Psoas muscle (tissue), 8 donors: Measurements from ENCODE around the gene PLA2G2E. TPM values are rescaled to one million over a fixed set of nuclear protein-coding genes. Genes with fewer than 3 reads are reported as not detected.

ENCODE experiments used
- ATAC-seq, 4 donors: fragments of 200-7000 bp; cut with Tn5 transposase; one replicate each; pipeline ENCODE4 v1.9.1; 2020; ENCODE audit warnings: moderate library complexity in 3 of 4, mild to moderate bottlenecking in 2 of 4
- DNase-seq, 2 donors: peaks; one replicate each; pipeline ENCODE4 v3.0.0-alpha.2; 2020
- H3K27ac ChIP-seq: fragments of 200-600 bp; one replicate; pipeline ENCODE4 v1.8.0; 2022
- H3K27me3 ChIP-seq, 3 donors: fragments of 200-600 bp in 1 of 3; one replicate each; pipeline versions ENCODE4 v1.6.1 to v1.8.0; 2013 to 2022; ENCODE audit warnings: low read length in 2 of 3, mild to moderate bottlenecking in 2 of 3, moderate library complexity in 1 of 3; ENCODE audit not compliant: insufficient read depth in 3 of 3
- H3K36me3 ChIP-seq, 2 donors: fragments of 200-600 bp in 1 of 2; one replicate each; pipeline versions ENCODE4 v1.6.1 to v1.8.0; 2013 to 2022; ENCODE audit warnings: low read depth in 1 of 2, mild to moderate bottlenecking in 1 of 2, moderate library complexity in 1 of 2; ENCODE audit not compliant: insufficient read depth in 1 of 2
- H3K4me1 ChIP-seq: fragments of 200-600 bp; one replicate; pipeline ENCODE4 v1.8.0; 2022
- H3K4me3 ChIP-seq: fragments of 200-600 bp; one replicate; pipeline ENCODE4 v1.8.0; 2022; ENCODE audit warnings: mild to moderate bottlenecking
- H3K9me3 ChIP-seq: fragments of 200-600 bp; one replicate; pipeline ENCODE4 v1.8.0; 2022
- CTCF ChIP-seq: fragments of 200-600 bp; IDR thresholded peaks from one replicate; pipeline ENCODE4 v1.8.0; 2022; ENCODE audit warnings: antibody characterized with exemption
- WGBS, 3 donors: extraction: QIAGEN DNeasy Blood & Tissue Kit; methylation state at CpG; one replicate each; pipeline versions ENCODE4 v1.1.6 to v1.1.7; 2013; 5-methylcytosine and 5-hydroxymethylcytosine counted together
- intact Hi-C, 2 donors: fragments of 100-400 bp; cut with DNase I; formaldehyde crosslinking; loops; one replicate each; pipeline versions ENCODE4 v1.11.0 to v1.14.2; 2022
- polyA plus RNA-seq, 3 donors: library from polyadenylated mRNA; stranded (reverse); fragments of 200-250 nt; gene quantifications; one replicate each; pipeline ENCODE4 v1.2.3, GENCODE V29; 2013
- total RNA-seq, 4 donors: library from RNA; stranded (reverse); fragmentation: NEBNext Ultra II Directional in 2 of 4; extraction: Animal tissue kit (Norgen Biotek cat#: 25700) in 2 of 4; gene quantifications; one replicate each; pipeline versions ENCODE4 v1.2.1 to v1.2.4, GENCODE V29; 2021 to 2023
- donor health status: healthy with polysubstance abuse.
- donor health status: DM: no; HTN: no; CAD: no; lungs with moderate emphysema.
- donor health status: Bipolar disorder and iron deficiency.
- donor health status: healthy.
- donor health status: DM: yes; HTN: yes; CAD: no.
- donor health status: DM: no; HTN: no; CAD: no.
- donor health status: DM: no; HTN: no; CAD: no.
- donor health status: DM: yes; HTN: yes; CAD: no.

PLA2G2E gene
- total and polyA plus RNA-seq, 7 donors = not detected

DNA sequence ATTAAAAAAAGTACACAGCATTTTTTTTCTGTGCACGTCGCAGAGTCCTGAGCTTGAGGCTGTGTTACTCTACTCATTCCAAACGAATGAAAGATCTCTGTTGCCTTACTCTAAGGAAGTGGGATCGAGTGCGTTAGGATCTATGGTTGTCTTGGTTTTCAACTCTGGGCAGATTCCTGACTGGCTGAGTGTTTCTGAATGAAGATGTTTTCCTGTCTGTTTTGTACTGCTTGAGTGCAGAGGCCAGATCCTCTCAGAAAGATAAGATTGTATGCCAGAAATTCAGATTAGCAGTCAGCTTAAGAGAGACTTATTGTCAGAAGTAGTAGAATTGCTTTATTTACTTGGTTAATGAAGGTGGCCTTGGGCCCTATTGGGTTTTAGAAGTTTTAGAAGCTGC lies 14.0 kb downstream of the PLA2G2E start:
- TF ChIP-seq CTCF = no peak
- no peak overlapping the region for H3K4me3 ChIP-seq
- WGBS, 3 donors = 91 to 97% (median 93%) methylated on average over 5 of the region's 5 CpGs
- no peaks in the 10 kb centered on the region for H3K9me3 ChIP-seq
- ATAC-seq = no peak
- intact Hi-C loops = no loop called here
- H3K36me3 ChIP-seq = peaks cover 11 to 98% of the 10 kb centered on the region in 2 donors
- no peaks in the 10 kb centered on the region for H3K4me1 ChIP-seq
- no peaks in the 10 kb centered on the region for H3K27me3 ChIP-seq
- no peak for DNase-seq
- no peak overlapping the region for H3K27ac ChIP-seq

- 90 to 94% (median 93%) methylated on average over 12 to 13 of the region's 13 CpGs for WGBS, 3 donors
- ATAC-seq (no peak), DNase-seq (no peak)
- Histone ChIP-seq H3K9me3 (no peaks in the 10 kb centered on the region), H3K27me3 (no peaks in the 10 kb centered on the region), H3K4me3 (no peak overlapping the region), H3K36me3 (peaks cover 11 to 95% of the 10 kb centered on the region in 2 donors), H3K27ac (no peak overlapping the region), H3K4me1 (no peaks in the 10 kb centered on the region)
- intact Hi-C loops = no loop called here
- no peak for TF ChIP-seq CTCF
These were observed 16.0 kb downstream of the PLA2G2E start for GRCh38 chr1:19907456-19907855.

DNA sequence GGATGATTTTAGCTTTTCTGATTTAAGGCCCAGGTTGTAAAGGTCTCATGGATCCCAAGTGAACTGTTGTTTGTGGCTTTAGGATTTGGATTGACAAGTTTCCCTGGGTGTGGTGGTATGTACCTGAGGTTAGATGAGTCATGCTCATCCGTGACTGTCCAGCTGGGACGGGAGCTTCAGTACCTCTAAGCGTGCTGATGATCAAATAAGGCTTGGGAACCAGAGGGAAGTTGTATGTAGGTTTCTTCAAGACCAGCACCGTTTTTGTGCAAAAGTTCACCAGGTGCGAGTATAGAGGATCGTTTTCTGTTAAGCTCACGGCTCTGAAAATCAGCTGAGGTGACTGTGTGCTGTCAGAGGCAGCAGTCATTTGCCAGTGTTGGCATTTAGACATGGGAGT lies 19.8 kb downstream of the PLA2G2E start:
- 92 to 94% (median 93%) methylated on average over 7 of the region's 7 CpGs for WGBS, 3 donors
- H3K36me3 ChIP-seq = peaks cover 7 to 80% of the 10 kb centered on the region in 2 donors
- no peak for TF ChIP-seq CTCF

GRCh38 chr1:19901653-19902052 lies 21.8 kb downstream of the PLA2G2E start:
- intact Hi-C loops = no loop called here
- Histone ChIP-seq H3K4me3 (no peak overlapping the region), H3K36me3 (peaks cover 4 to 81% of the 10 kb centered on the region in 2 donors), H3K27me3 (no peaks in the 10 kb centered on the region), H3K27ac (no peak overlapping the region), H3K9me3 (no peaks in the 10 kb centered on the region), H3K4me1 (no peaks in the 10 kb centered on the region)
- WGBS, 3 donors = 91 to 94% (median 93%) methylated on average over 1 of the region's 1 CpG
- ATAC-seq (no peak), DNase-seq (no peak)
- no peak for TF ChIP-seq CTCF

More for the DNA sequence above, 19.8 kb downstream of the PLA2G2E start:
- H3K4me3 ChIP-seq = no peak overlapping the region
- no peak overlapping the region for H3K27ac ChIP-seq
- intact Hi-C loops = no loop called here
- DNase-seq (no peak), ATAC-seq (no peak)
- no peaks in the 10 kb centered on the region for H3K9me3 ChIP-seq
- no peaks in the 10 kb centered on the region for H3K27me3 ChIP-seq
- H3K4me1 ChIP-seq = no peaks in the 10 kb centered on the region

GRCh38 chr1:19894218-19894617 lies 29.2 kb downstream of the PLA2G2E start:
- Histone ChIP-seq H3K27me3 (no peaks in the 10 kb centered on the region), H3K36me3 (peaks cover 18 to 89% of the 10 kb centered on the region in 2 donors), H3K9me3 (no peaks in the 10 kb centered on the region), H3K4me1 (no peaks in the 10 kb centered on the region), H3K27ac (no peak overlapping the region), H3K4me3 (no peak overlapping the region)
- WGBS, 3 donors = 86 to 91% (median 87%) methylated on average over 5 of the region's 5 CpGs
- DNase-seq = no peak
- ATAC-seq = no peak
- no peak for TF ChIP-seq CTCF
- intact Hi-C loops = no loop called here
